GM12873 (cell line): ENCODE measurements around the gene PINK1.
A peak's percentile ranks its signal among the peaks of the same experiment; 100 is the strongest.

ENCODE experiments used
- TF ChIP-seq, protein P1 (sequence below): IDR thresholded peaks from 2 replicates; pipeline ENCODE4 v1.5.1; 2012; ENCODE audit warnings: low read depth, mild to moderate bottlenecking, moderate library complexity, low read length, control low read depth; ENCODE audit not compliant: insufficient read depth; ENCODE audit errors: missing control alignments

PINK1 gene

DNA sequence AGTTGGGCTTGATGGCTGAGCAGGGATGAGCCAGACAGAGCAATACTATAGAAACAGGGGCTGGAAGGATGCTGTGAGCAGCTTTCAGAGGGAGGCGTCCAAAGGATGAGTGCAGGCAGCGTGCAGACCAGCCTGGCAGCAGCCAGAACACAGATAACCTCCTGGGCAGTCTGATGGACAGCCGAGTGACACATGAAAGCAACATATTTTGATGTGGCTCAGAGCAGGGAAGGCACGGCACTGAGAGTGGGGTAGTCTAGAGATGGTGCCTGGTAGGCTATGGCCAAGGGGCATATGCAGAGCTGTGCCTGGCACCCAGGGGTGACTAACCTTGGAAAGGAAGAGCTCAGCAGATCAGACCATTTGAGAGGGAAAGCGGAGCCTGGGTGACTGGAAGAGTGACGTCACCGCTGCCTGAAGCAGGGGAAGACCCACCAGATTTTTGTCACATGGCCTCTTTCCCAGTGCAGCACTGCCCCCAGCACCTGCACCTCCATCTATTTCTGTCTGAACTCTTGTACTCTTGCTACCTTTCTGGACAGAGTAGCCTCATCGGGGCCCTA, 3.6 kb downstream of the PINK1 start:
- TF ChIP-seq, protein P1, sequence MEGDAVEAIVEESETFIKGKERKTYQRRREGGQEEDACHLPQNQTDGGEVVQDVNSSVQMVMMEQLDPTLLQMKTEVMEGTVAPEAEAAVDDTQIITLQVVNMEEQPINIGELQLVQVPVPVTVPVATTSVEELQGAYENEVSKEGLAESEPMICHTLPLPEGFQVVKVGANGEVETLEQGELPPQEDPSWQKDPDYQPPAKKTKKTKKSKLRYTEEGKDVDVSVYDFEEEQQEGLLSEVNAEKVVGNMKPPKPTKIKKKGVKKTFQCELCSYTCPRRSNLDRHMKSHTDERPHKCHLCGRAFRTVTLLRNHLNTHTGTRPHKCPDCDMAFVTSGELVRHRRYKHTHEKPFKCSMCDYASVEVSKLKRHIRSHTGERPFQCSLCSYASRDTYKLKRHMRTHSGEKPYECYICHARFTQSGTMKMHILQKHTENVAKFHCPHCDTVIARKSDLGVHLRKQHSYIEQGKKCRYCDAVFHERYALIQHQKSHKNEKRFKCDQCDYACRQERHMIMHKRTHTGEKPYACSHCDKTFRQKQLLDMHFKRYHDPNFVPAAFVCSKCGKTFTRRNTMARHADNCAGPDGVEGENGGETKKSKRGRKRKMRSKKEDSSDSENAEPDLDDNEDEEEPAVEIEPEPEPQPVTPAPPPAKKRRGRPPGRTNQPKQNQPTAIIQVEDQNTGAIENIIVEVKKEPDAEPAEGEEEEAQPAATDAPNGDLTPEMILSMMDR: no peak

DNA sequence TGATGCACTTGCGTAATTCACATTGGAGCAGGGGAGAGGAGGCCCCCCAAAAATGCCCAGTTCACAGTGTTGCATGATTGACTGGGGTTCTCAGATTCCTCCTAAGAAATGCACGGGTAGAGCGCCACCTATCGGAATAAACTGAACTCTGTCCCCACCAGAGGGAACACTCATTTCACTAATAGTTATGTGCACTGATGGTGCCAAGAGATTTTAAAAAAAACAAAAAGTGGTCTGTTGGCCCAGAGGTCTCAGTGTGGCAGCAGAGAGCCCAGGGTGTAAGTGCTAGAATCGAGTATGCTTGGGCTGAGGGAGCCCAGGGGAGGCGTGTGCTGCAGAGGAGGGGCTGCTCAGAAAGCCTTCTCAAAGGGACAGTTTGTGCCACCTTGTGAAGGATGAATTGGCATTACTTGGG, 6.9 kb downstream of the PINK1 start:
- TF ChIP-seq, protein P1: peak; percentile 78

DNA sequence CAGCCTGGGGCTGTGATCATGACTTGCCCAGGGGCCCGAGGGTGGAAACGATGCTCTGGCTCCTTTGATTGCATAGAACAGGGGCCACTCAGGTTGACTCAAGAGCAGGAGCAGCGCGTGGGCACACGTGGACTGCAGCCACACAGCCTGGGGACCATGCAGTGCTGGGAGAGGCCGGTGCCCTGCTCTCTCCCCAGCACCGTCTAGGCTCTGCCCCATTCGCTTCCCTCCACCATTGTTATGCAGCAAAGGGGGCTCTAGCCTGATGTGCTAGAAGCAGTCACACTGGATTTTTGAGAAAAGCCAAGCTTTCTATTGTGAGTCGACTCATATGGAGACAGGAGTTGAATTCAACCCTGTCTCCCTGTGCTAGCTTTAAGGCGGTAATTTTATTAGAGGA, 8.7 kb downstream of the PINK1 start:
- TF ChIP-seq, protein P1: no peak

DNA sequence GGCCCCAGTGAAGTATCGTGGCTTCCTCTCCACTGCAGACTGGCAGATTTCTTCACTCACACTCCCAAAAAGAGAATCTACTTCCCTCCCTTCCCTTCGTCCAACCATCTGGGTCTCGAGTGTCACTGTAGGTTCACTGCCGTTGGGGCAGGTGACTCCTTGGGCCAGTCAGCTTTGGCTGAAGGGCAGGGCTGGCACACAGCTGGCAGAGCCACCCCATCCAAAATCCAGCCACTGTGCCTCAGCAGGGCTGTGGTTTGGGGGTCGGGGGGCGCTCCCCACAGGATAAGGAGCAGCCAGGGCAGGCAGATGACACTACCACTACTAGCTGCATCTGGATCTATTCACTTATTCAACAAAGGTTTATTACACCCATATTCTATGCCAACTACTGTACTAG, 9.8 kb downstream of the PINK1 start:
- TF ChIP-seq, protein P1: no peak

DNA sequence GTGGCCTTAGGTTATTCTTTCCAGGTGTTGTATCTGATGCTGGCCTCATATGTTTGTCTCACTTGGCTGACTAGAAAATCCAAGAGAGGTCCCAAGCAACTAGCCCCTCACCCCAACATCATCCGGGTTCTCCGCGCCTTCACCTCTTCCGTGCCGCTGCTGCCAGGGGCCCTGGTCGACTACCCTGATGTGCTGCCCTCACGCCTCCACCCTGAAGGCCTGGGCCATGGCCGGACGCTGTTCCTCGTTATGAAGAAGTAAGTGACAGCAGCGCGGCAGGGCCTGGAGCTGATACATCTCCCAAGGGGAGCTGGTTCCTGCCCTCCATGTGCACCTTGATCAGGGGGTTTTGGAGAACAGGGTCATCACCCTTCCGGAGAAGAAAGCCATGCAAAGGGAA, 11.2 kb downstream of the PINK1 start:
- TF ChIP-seq, protein P1: no peak

DNA sequence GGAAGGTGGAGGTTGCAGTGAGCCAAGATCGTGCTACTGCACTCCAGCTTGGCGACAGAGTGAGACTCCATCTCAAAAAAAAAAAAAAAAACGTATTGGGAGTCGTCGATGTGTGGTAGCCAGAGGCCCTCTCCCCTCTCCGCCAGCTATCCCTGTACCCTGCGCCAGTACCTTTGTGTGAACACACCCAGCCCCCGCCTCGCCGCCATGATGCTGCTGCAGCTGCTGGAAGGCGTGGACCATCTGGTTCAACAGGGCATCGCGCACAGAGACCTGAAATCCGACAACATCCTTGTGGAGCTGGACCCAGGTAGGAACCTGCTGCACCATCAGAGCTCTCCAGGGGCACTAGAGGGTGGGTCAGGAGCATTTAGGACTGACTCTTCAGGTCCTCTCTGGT, 12.2 kb downstream of the PINK1 start:
- TF ChIP-seq, protein P1: no peak

DNA sequence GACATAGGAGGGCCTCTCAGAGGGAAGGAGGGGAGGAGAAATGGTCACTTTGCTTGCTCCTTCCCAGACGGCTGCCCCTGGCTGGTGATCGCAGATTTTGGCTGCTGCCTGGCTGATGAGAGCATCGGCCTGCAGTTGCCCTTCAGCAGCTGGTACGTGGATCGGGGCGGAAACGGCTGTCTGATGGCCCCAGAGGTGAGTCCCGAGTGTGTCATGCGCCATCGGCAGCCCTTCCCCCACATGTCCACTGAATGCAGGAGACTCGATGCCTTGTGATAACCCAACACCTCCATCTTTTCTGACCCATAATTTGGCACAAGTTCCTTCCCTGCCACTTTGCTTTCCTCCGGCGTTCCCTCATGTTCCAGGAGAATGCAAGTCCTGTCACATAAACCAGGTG, 15.2 kb downstream of the PINK1 start:
- TF ChIP-seq, protein P1: no peak
